ENCODE results near the gene RPS6KA5.

The RPS6KA5 gene

DNA sequence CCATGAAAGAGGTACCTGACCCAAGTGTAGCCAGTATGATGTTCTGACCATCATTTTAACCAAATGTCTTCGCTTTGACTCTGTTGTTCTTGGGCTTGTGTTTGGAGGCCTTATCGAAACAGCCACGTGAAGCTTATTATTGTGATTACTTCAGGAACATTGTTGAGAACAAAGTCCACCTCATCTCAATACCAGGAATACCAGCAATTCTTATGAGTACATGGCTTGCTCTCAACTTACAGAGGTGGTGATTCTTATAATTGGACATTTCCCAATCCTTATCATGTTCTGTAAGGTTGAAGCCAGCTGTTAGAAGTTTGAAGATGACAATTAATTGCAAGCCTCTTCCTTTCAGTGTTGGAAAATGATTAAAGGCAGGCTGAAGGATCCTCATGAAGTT is 21.8 kb upstream of the RPS6KA5 start:
- H3K9me2 ChIP-seq (replicated peaks; ENCODE audit: control insufficient read depth, low read length) = no peaks in the 10 kb centered on the region
- no peaks in the 10 kb centered on the region for H3K79me2 ChIP-seq (ENCODE audit: control insufficient read depth, low read length)
- no peaks in the 10 kb centered on the region for H4K20me1 ChIP-seq (ENCODE audit: control insufficient read depth, insufficient read depth, low read depth, low read length)
- no peaks in the 10 kb centered on the region for H3K36me3 ChIP-seq (ENCODE audit: control insufficient read depth, low read length)
- H3F3A ChIP-seq (ENCODE audit: control insufficient read depth, insufficient read depth) = no peaks in the 10 kb centered on the region
- TF ChIP-seq, protein P1, sequence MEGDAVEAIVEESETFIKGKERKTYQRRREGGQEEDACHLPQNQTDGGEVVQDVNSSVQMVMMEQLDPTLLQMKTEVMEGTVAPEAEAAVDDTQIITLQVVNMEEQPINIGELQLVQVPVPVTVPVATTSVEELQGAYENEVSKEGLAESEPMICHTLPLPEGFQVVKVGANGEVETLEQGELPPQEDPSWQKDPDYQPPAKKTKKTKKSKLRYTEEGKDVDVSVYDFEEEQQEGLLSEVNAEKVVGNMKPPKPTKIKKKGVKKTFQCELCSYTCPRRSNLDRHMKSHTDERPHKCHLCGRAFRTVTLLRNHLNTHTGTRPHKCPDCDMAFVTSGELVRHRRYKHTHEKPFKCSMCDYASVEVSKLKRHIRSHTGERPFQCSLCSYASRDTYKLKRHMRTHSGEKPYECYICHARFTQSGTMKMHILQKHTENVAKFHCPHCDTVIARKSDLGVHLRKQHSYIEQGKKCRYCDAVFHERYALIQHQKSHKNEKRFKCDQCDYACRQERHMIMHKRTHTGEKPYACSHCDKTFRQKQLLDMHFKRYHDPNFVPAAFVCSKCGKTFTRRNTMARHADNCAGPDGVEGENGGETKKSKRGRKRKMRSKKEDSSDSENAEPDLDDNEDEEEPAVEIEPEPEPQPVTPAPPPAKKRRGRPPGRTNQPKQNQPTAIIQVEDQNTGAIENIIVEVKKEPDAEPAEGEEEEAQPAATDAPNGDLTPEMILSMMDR (IDR thresholded peaks at IDR 0.05; ENCODE audit: low read depth, low read length, poor library complexity, severe bottlenecking) = no peak
- no peak for TF ChIP-seq EZH2phosphoT487 (IDR thresholded peaks at IDR 0.05; ENCODE audit: borderline replicate concordance, low read length)
- no peak overlapping the region for H3K27ac ChIP-seq (ENCODE audit: low read depth, low read length)
- no peak overlapping the region for H3K4me2 ChIP-seq (ENCODE audit: low read length)
- no peaks in the 10 kb centered on the region for H3K27me3 ChIP-seq (ENCODE audit: control insufficient read depth, low read length)
- H3K4me3 ChIP-seq (ENCODE audit: low read length) = no peak overlapping the region
- no peaks in the 10 kb centered on the region for H3K4me1 ChIP-seq (ENCODE audit: control insufficient read depth, low read length)
- no peaks in the 10 kb centered on the region for H3K9me3 ChIP-seq (ENCODE audit: control insufficient read depth, insufficient read depth, low read length)

DNA sequence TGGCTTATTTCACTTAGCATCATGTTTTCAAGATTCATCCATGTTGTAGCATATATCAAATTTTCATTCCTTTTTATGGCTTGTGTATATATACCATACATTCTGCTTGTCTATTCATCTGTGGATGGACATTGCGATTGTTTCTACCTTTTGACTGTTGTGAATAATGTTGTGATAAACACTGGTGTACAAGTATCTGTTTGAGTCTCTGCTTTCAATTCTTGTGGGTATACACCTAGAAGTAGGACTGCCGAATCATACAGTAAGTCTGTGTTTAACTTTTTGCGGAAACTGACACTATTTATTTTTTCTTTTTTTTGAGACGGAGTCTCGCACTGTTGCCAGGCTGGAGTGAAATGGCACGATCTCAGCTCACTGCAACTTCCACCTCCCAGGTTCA is 19.6 kb upstream of the RPS6KA5 start:
- Histone ChIP-seq H3K4me3 (ENCODE audit: low read length) (no peak overlapping the region), H3K36me3 (ENCODE audit: control insufficient read depth, low read length) (no peaks in the 10 kb centered on the region), H3K79me2 (ENCODE audit: control insufficient read depth, low read length) (no peaks in the 10 kb centered on the region), H3K27ac (ENCODE audit: low read depth, low read length) (no peak overlapping the region), H3K9me3 (ENCODE audit: control insufficient read depth, insufficient read depth, low read length) (no peaks in the 10 kb centered on the region), H3K27me3 (ENCODE audit: control insufficient read depth, low read length) (no peaks in the 10 kb centered on the region), H3K4me2 (ENCODE audit: low read length) (no peak overlapping the region), H3K4me1 (ENCODE audit: control insufficient read depth, low read length) (no peaks in the 10 kb centered on the region), H3F3A (ENCODE audit: control insufficient read depth, insufficient read depth) (no peaks in the 10 kb centered on the region), H3K9me2 (replicated peaks; ENCODE audit: control insufficient read depth, low read length) (no peaks in the 10 kb centered on the region), H4K20me1 (ENCODE audit: control insufficient read depth, insufficient read depth, low read depth, low read length) (no peaks in the 10 kb centered on the region)
- TF ChIP-seq EZH2phosphoT487 (IDR thresholded peaks at IDR 0.05; ENCODE audit: borderline replicate concordance, low read length) = no peak
- TF ChIP-seq, protein P1 (IDR thresholded peaks at IDR 0.05; ENCODE audit: low read depth, low read length, poor library complexity, severe bottlenecking) = no peak

DNA sequence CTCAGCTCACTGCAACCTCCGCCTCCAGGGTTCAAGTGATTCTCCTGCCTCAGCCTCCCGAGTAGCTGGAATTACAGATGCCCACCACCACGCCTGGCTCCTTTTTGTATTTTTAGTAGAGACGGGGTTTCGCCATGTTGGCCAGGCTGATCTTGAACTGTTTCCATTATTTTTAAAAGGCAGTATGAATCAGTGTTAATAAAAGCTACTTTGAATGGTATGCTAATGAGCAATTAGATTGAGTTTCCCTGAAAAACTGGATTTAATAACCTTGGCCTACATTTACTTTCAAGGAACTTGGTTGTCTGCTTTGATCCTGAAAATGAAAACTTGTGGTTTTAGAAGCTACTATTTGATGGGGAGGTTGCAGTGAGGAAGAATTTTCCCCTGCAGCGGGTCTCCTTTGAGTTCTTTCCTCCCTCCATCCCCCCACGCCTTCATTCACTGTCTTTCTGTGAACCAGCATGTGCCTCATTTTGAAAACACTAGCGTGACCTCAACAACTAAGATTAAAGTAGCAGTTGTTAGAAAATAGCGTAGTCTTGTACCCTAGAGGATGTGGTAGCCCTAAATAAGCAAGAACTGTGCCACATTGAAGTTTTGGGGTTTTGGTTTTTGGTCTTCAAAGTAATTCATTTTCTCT is 17.8 kb upstream of the RPS6KA5 start:
- no peak overlapping the region for H3K4me3 ChIP-seq (ENCODE audit: low read length)
- no peaks in the 10 kb centered on the region for H3K9me2 ChIP-seq (replicated peaks; ENCODE audit: control insufficient read depth, low read length)
- no peaks in the 10 kb centered on the region for H3K4me1 ChIP-seq (ENCODE audit: control insufficient read depth, low read length)
- H3K27ac ChIP-seq (ENCODE audit: low read depth, low read length) = no peak overlapping the region
- H3K27me3 ChIP-seq (ENCODE audit: control insufficient read depth, low read length) = no peaks in the 10 kb centered on the region
- H3K9me3 ChIP-seq (ENCODE audit: control insufficient read depth, insufficient read depth, low read length) = no peaks in the 10 kb centered on the region
- no peaks in the 10 kb centered on the region for H4K20me1 ChIP-seq (ENCODE audit: control insufficient read depth, insufficient read depth, low read depth, low read length)
- no peak overlapping the region for H3K4me2 ChIP-seq (ENCODE audit: low read length)
- TF ChIP-seq, protein P1 (IDR thresholded peaks at IDR 0.05; ENCODE audit: low read depth, low read length, poor library complexity, severe bottlenecking) = no peak
- TF ChIP-seq EZH2phosphoT487 (IDR thresholded peaks at IDR 0.05; ENCODE audit: borderline replicate concordance, low read length) = no peak
- H3K79me2 ChIP-seq (ENCODE audit: control insufficient read depth, low read length) = no peaks in the 10 kb centered on the region
- H3F3A ChIP-seq (ENCODE audit: control insufficient read depth, insufficient read depth) = no peaks in the 10 kb centered on the region
- no peaks in the 10 kb centered on the region for H3K36me3 ChIP-seq (ENCODE audit: control insufficient read depth, low read length)

All from DOHH2 (cell line).